ENCODE measurements around the gene DNAH10.

The DNAH10 gene

GRCh38 chr12:123715195-123715594, 46.9 kb upstream of the DNAH10 start:
- H3K4me3 Mint-ChIP-seq, result no peak overlapping the region
- peaks cover 21% of the 10 kb centered on the region for H3K4me1 Mint-ChIP-seq
- H3K27ac Mint-ChIP-seq, result no peak overlapping the region
- TF ChIP-seq CTCF (IDR thresholded peaks at IDR 0.05; ENCODE audit: unreplicated experiment in 3 of 3), result no peak
- no peaks in the 10 kb centered on the region for H3K9me3 Mint-ChIP-seq
- H3K36me3 Mint-ChIP-seq (ENCODE audit: low read depth), result peaks cover 4% of the 10 kb centered on the region
- H3K27me3 Mint-ChIP-seq (ENCODE audit: low read depth), result no peaks in the 10 kb centered on the region

GRCh38 chr12:123717350-123717749, 44.8 kb upstream of the DNAH10 start:
- Mint-ChIP-seq H3K27me3 (ENCODE audit: low read depth) (no peaks in the 10 kb centered on the region), H3K27ac (no peak overlapping the region), H3K4me1 (peaks cover 21% of the 10 kb centered on the region), H3K36me3 (ENCODE audit: low read depth) (peaks cover 8% of the 10 kb centered on the region), H3K4me3 (peak overlapping the region in 1 of 3 experiments; percentile 64), H3K9me3 (no peaks in the 10 kb centered on the region)
- TF ChIP-seq CTCF (IDR thresholded peaks at IDR 0.05; ENCODE audit: unreplicated experiment in 3 of 3), result no peak

GRCh38 chr12:123720141-123720814, 41.8 kb upstream of the DNAH10 start:
- H3K9me3 Mint-ChIP-seq, result no peaks in the 10 kb centered on the region
- no peak overlapping the region for H3K4me3 Mint-ChIP-seq
- H3K4me1 Mint-ChIP-seq, result no peaks in the 10 kb centered on the region
- no peaks in the 10 kb centered on the region for H3K27me3 Mint-ChIP-seq (ENCODE audit: low read depth)
- no peak overlapping the region for H3K27ac Mint-ChIP-seq
- peaks cover 12% of the 10 kb centered on the region for H3K36me3 Mint-ChIP-seq (ENCODE audit: low read depth)
- no peak for TF ChIP-seq CTCF (IDR thresholded peaks at IDR 0.05; ENCODE audit: unreplicated experiment in 3 of 3)

- peaks cover 18% of the 10 kb centered on the region for H3K36me3 Mint-ChIP-seq (ENCODE audit: low read depth)
- no peak overlapping the region for H3K4me3 Mint-ChIP-seq
- no peaks in the 10 kb centered on the region for H3K27me3 Mint-ChIP-seq (ENCODE audit: low read depth)
- no peak overlapping the region for H3K27ac Mint-ChIP-seq
- no peaks in the 10 kb centered on the region for H3K9me3 Mint-ChIP-seq
- no peaks in the 10 kb centered on the region for H3K4me1 Mint-ChIP-seq
- TF ChIP-seq CTCF (IDR thresholded peaks at IDR 0.05; ENCODE audit: unreplicated experiment in 3 of 3), result no peak
Observed at GRCh38 chr12:123721245-123721644, 40.9 kb upstream of the DNAH10 start.

GRCh38 chr12:123723011-123723410, 39.1 kb upstream of the DNAH10 start:
- no peaks in the 10 kb centered on the region for H3K4me1 Mint-ChIP-seq
- H3K4me3 Mint-ChIP-seq, result no peak overlapping the region
- TF ChIP-seq CTCF (IDR thresholded peaks at IDR 0.05; ENCODE audit: unreplicated experiment in 3 of 3), result no peak
- peaks cover 27% of the 10 kb centered on the region for H3K36me3 Mint-ChIP-seq (ENCODE audit: low read depth)
- H3K27ac Mint-ChIP-seq, result no peak overlapping the region
- H3K27me3 Mint-ChIP-seq (ENCODE audit: low read depth), result no peaks in the 10 kb centered on the region
- no peaks in the 10 kb centered on the region for H3K9me3 Mint-ChIP-seq

GRCh38 chr12:123723765-123724164, 38.3 kb upstream of the DNAH10 start:
- no peak overlapping the region for H3K4me3 Mint-ChIP-seq
- H3K9me3 Mint-ChIP-seq, result no peaks in the 10 kb centered on the region
- H3K27me3 Mint-ChIP-seq (ENCODE audit: low read depth), result no peaks in the 10 kb centered on the region
- no peak for TF ChIP-seq CTCF (IDR thresholded peaks at IDR 0.05; ENCODE audit: unreplicated experiment in 3 of 3)
- peaks cover 35% of the 10 kb centered on the region for H3K36me3 Mint-ChIP-seq (ENCODE audit: low read depth)
- no peaks in the 10 kb centered on the region for H3K4me1 Mint-ChIP-seq
- H3K27ac Mint-ChIP-seq, result no peak overlapping the region

Data from nephron (organoid).